CD4-positive, alpha-beta T cell treated with Interleukin-21 for 1 hour (primary cell): ENCODE measurements around the gene LMOD3.

Source experiments
- DNase-seq: peaks from one replicate; pipeline ENCODE4 v3.0.0-alpha.2; 2020

Gene LMOD3

DNA sequence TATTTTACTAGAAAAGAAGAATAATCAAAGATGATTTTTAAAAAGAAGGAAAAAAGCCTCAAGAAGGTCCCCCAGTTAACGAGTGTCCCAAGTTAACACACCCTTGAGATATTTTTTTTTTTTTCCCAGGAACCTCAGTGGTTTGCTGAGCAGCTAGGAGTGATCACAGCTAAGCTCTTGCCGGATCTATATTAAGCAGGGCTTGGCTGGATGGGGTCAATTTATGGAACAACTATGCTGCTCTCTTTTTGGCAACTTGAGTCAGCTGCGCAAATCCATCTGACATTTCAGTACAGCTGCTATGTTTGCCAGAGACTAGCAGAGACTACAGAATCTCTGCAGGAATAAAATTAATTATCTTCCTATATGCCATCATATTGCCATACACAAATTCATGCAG is at the start of gene LMOD3:
Gene LMOD3, minus strand, starts transcription at position 193 of the 400 bp plus-strand sequence. CDS start 209 bp downstream, outside the sequence.
- DNase-seq = no peak

DNA sequence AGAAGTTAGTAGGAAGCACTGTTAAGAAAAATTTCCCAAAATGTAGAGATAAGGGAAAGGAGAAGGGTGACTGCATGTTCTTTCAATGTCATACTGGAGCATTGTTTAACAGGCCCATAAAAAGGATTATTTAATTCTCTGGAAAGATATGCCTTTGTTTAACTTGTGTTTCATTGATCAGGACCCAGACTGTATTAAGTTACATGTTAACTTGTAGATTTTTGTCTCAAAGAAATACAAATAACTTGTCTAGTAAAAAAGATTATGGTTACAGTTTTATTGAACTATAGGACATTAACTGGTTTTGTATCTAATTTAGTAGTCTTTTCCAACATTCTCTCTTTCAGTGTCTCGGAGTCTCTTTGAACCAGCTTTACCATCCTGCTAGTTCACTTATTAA is 49.7 kb upstream of the LMOD3 start:
- DNase-seq = no peak

- no peak for DNase-seq
Measured at GRCh38 chr3:69166446-69166845, 44.1 kb upstream of the LMOD3 start.

DNA sequence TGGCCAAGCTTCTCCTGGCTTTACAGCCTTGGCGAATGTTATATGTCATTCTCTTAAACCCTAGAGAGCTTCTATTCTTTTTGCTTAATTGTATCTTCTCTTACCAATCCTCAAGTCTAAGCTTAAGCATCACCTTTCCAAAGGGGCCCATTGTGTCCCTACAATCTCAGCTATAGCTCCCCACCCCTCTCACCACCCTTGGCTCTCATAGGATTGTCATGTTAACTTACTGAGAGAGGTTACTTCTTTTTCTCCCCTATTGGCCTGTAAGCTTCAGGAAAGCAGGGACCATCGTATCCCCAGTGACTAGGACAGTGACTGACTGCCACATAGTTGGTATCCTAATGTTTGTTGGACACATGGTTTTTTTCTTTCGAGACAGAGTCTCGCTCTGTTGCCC is 43.3 kb upstream of the LMOD3 start:
- DNase-seq = no peak

DNA sequence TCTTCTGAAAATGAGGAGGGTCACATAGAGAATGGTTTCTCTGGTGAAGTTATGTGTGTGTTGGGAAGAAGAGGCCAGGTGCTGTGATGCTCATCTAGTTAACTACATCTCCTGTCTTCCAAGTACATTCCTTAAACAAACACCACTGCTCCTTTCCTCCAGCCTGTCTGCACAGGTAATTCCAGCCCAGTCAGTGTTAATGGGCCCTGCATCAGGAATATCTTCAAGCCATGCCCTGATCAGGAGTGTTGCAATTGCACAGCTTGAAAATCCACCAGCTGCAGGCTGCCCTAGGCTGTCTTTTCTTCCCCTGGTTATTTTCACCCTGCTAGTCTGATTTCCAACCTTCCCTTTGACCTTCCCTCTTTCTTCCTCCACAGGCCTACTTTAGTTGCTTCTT is 41.9 kb upstream of the LMOD3 start:
- DNase-seq = no peak

DNA sequence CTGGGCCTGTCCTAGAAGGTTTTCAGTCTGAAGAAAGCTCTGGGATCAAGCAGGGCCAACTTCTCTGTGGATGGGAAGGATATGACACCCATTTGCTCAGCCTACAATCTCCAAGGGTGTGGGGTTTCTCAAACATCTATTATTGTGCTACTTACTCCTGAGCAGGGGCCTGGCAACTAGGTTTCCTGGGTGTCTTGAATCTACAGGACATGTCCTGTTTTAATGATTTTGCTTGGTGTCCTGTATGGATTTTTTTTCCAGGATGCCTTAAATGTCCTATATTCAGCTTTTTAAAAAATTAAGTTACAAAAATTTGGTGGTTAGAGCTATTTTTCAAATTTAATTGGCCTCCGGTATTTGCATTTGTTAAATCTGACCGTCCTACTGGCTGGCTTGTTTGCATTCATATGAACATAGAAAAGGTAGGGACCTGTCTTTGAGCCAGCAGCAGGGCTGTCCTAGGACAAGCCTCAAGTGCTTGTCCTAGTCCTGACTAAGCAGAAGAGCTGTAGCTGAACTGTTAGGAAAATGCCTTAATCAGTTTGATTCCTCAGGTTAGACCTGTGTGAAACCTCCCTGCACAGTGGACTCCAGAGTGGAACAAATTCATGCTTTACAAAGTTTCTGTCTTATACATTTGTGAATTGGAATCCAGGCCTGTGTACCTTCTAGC is 40.0 kb upstream of the LMOD3 start:
- no peak for DNase-seq

DNA sequence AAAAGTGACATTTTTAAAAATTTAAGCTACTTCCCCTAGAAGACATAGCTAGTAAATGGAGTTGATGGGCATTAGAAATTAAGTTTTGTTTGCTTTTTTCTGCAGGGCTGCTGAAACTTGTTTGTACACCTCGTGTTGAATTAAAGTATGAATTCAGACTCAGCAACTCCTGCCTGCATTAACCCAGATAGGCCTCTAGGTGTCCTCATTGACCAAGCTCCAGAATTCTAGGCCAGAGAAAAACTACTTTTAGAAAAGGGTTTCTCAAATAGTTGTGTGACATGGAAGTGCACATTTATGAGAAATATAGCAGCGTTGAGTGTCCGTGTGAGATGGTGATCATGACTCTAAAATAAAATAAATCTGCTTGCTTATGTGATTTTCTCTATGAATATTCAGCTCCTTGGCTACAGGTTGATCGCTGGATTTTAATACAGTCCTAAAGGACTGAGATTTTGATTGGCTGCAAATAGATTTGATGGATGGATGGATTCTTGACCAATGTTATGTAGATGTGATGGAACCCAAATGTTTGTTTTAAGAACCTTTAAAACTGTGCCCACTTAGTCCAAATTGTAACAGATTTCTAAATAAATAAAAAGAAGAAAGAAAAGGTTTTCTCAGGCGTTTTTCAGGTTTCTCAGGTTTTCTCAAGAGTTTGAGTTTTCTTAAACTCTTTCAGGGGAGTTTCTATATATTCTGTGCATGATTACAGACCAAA is 39.4 kb upstream of the LMOD3 start:
- DNase-seq = peak; percentile 64

DNA sequence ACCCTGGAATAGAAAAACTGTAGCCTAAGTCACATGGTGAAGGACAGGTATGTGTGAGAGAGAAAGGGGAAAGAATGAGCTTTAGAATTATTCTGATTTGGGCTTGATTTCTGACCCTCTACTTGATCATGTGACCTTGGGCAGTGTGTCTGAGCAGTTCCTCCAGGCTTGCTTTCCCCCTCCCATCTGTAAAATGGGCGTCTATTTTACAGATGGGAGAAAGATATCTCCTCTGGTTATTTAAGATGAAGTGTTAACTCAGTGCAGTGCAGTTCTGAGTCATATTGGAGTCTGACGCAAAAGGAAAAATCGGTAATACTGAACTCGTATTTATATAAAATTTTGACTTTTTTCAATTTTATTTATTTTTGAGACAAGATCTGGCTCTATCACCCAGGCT is 38.1 kb upstream of the LMOD3 start:
- DNase-seq = no peak

DNA sequence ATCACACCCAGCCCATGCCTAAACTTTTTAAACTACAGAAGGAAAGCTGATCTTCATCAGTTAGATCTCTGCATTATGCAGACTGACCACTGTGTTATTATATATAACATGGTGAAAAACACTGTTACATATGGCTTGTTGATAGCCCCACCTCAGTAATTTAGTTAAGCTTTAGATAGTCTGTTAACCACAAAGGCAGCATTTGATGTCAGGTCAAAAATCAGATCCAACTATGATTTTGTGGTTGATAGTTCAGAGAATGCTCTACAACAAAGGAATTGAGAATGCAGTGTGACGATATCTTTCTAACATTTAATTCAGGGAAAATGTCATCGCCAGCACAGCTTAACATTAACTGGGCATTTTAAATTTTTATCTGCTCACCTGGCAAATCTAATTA is 37.7 kb upstream of the LMOD3 start:
- DNase-seq = no peak

- no peak for DNase-seq
Measured at GRCh38 chr3:69149586-69149985, 27.2 kb upstream of the LMOD3 start.

DNA sequence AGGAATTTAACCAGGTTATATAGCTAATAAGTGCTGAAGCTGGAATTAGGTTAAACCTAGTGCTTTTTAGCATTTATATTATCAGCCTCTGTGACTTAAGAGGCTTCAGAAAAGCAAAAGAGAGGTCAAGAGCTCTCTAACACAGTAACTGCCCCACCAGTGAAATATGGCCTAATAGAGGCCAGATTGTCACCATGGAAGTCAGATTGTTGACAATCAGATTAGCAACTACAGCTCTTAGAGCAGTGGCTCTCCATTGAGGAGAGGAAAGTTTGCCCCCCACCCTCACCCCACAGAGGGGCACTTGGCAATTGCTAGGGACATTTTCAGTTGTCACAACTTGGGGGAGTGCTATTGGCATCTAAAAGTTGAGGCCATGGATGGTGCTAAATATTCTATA is 23.3 kb upstream of the LMOD3 start:
- no peak for DNase-seq

DNA sequence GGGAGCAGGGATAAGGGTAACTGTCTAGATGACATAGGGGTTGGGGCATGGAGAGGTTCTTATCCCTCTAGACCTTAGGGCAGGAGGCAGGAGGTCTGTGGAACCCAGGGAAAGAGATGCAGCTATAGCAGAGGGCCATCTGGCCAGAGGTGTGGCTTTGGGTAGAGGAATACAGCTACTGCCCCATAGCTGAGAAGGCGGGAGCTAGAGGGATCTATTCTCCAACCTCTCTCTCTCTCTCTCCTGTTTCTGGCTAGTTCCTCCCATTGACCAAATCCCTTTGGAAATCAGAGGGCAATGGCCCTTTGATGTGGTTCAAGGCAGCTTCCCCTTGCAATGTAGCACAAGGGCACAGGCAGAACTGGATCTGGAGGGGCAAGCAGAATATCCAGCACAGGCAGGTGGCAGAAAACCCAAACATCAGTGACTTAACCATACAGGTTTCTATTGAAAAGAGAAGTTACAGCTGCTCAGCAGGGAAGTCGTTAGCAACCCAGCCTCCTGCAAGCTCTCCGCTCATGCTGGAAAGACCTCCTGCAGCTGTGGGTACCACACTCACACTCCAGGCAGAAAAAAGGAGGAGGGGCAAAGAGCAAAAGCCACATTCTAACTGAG is 22.3 kb upstream of the LMOD3 start:
- DNase-seq = no peak

GRCh38 chr3:69143612-69144011 is 21.2 kb upstream of the LMOD3 start:
- DNase-seq = no peak

- no peak for DNase-seq
Measured at GRCh38 chr3:69142797-69143454, 20.5 kb upstream of the LMOD3 start.

DNA sequence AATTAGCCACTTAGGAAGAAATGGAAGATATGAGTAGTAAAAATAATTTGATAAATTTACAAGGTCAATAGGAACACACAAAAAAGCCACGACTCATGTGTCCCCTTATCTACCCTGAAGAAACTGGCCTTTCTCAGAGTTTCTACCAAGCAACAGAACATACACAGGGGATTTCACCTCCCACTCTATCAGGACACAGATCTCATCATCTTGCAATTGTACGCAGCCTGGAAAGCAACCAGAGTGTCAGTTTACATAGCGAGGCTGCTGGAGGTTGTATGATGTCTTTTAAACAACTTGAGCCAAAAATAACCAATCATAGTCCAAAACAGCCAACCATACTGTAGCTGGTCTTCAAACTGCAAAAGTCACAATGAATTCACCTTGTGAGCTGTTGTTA is 19.7 kb upstream of the LMOD3 start:
- no peak for DNase-seq

DNA sequence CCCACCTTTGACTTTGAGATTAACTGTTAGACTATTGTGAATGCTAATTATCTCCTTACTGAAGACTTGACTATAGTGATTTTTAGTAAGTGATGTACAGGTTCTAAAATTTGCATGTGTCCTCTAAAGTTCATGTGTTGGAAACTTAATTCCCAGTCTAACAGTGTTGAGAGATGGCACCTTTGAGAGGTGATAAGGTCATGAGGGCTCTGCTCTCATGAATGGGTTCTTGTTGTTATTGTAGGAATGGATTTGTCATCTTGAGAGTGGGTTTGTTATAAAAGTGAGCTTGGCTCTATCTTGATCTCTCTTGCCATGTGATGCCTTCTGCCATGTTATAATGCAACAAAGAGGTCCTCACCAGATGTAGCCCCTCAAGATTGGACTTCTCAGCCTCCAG is 18.9 kb upstream of the LMOD3 start:
- no peak for DNase-seq

GRCh38 chr3:69137412-69137811 is 15.0 kb upstream of the LMOD3 start:
- no peak for DNase-seq

DNA sequence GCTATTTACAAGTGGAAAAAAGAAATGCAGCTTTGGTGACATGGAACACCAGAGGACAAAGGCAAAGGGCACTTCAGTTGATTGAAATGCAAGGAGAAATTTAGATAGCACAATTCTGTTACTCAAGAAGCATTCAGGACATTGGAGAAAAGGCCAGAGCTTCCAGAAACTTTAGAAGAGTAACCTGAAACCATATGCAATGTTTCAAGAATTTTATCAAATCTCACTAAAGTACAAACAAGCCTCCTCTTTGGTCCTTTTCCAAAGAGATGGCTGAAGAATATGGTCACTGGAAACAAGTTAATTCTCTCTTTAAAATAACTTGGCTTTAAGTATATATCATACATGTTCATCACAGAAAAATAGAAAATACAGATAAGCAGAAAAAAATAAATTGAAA is 14.6 kb upstream of the LMOD3 start:
- DNase-seq = no peak

DNA sequence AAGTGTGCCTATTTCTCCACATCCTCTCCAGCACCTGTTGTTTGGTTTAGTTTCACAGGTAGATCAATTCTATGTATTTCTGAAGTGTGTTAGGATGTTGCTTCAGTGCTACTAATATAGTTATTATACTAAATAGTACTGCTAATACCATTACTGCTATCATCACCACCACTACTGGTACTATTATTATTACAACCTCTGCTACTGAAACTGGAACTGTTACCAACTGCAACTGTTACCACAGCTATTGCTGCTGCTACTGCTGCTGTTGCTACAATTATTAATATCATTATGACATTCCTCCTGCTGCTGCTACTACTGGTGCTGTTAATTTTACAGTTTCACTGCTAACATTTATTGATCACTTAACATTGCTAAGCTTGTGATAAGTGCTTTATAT is 8.3 kb upstream of the LMOD3 start:
- no peak for DNase-seq

DNA sequence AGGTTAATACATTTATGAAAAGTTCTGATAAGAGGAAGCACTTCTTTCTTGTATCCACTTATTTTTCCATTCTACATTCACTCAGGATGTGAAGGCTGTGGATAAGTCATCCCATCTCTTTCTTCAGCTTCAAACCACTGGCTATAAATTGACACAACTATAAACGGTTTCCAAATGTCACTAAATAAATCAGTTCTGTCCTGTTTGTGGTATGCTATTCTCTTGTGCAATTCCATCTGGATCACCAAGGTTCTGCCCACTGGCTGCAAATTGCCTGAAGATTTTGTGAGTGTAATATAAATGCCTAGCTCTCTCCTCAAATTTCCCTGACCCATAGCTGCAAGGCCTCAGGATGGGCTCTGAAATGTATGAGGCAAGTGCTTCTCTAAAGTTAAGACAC is 7.1 kb upstream of the LMOD3 start:
- no peak for DNase-seq

DNA sequence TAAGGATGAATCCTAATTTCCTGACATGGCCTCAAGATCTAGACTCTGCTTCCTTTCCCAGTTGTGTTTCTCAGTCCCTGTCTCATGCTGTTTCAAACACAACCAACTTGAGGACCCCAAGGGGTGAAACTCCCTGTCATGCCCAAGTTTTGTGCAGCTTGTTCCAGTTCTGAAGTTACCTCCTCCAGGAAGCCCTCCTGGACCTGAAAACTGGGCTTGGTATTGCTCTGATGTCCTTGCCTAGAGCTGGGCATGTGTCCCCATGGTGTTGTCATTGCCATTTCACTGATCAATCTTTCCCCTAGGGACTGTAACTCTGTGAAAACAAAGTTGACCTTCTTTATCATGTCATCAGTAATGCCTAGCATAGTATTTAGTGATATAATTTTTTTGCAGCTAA is 6.1 kb upstream of the LMOD3 start:
- DNase-seq = no peak

- DNase-seq = no peak
Measured at GRCh38 chr3:69126999-69127398, 4.6 kb upstream of the LMOD3 start.

- no peak for DNase-seq
Measured at GRCh38 chr3:69126216-69126615, 3.8 kb upstream of the LMOD3 start.

- DNase-seq = no peak
Measured at GRCh38 chr3:69121950-69122349, 445 bp downstream of the LMOD3 start.
